ENCODE results near the gene WDR86.

DNA sequence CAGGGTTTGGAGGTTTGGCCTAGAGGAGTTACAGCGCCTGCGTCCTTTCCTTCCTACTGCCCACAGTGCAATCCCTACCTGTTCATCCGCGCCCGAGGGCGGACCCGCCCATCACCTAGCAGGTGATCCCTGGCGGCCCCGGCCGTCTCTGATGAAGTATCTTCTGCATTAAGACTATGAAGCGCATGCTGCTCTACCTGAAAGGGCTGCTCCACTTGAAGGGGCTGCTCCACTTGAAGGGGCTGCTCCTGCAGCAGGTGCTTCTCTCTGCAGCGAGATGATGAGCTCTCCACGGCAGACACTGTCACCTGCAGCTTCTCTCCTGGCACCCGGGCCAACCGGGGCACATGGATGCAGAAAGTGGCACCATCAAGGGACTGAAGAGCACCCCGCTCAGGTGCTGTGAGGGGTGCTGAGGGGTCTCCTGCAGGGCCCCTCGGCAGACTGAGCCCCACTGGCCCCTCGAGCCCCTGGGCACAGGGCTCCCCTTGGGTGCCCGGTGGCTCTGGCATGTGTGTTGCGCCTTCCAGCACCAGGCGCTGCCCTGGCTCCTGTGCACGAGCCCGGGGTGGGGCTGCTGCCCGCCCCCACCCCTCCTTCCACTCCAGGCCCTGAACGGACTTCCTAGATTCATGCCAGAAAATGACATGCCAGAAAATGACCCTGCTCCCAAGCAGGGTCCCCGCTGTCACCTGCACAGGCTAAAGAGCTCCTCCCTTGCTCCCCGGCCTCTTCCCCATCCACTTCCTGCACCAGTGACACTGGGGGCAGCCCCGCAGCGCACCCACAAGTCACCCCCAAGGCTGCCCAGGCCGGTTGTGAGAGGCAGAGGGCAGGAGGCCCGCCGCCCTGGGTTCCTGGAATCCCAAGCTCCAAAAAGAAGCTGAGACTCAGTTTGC is 29.4 kb downstream of the WDR86 start:
- no peak for TF ChIP-seq POLR2A (IDR thresholded peaks at IDR 0.05; ENCODE audit: low read depth, low read length)
- TF ChIP-seq TAF1 (IDR thresholded peaks at IDR 0.05; ENCODE audit: borderline replicate concordance, low read depth, low read length): no peak
- TF ChIP-seq POLR2AphosphoS5 (IDR thresholded peaks at IDR 0.05; ENCODE audit: low read depth, low read length): no peak
